Measurements from ENCODE around the gene IL4R. TPM values are rescaled to one million over a fixed set of nuclear protein-coding genes. Genes with fewer than 3 reads are reported as not detected.

Gene IL4R
- total RNA-seq, 1 experiment from 2014 or later, result 29.6 TPM

DNA sequence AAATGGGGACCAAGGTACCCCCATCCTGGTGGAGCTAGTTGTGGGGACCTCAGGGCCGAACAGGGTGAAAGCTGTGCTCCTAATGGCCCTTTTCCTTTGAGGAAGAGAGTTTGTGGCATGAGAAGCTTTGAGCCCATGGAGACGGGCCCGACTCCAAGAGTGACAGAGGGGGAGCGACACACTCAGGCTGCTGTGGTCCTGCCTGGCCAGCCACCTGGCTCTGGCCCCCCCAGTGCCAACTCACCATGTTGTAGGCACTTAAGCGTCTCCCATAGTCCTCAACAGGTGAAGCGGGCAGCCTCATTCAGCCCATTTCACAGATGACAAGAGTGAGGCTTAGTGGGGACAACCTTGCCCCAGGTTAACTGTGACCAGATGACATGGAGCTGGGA lies 89.8 kb downstream of the IL4R start:
- POLR2A ChIA-PET, result no interaction called here
- TF ChIP-seq JUND (IDR thresholded peaks at IDR 0.05) (no peak), RAD21 (IDR thresholded peaks at IDR 0.05; ENCODE audit: low read depth) (no peak), SRF (IDR thresholded peaks at IDR 0.05; ENCODE audit: low read depth) (no peak), EZH2phosphoT487 (IDR thresholded peaks at IDR 0.05; ENCODE audit: borderline replicate concordance) (no peak), EGR1 (IDR thresholded peaks at IDR 0.05; ENCODE audit: low read depth) (no peak), ZNF274 (IDR thresholded peaks at IDR 0.05; ENCODE audit: low read depth, low read length) (no peak), FOSL1 (IDR thresholded peaks at IDR 0.05; ENCODE audit: low read depth) (no peak), ZFX (IDR thresholded peaks at IDR 0.05) (no peak), EZH2 (IDR thresholded peaks at IDR 0.05) (no peak), TCF7L2 (IDR thresholded peaks at IDR 0.05; ENCODE audit: borderline replicate concordance, extremely low read depth, insufficient read depth, insufficient read length) (no peak), YY1 (IDR thresholded peaks at IDR 0.05; ENCODE audit: extremely low read depth, insufficient replicate concordance, low read depth, low read length) (no peak), ELF1 (IDR thresholded peaks at IDR 0.05; ENCODE audit: borderline replicate concordance, low read depth) (no peak), SIN3A (IDR thresholded peaks at IDR 0.05; ENCODE audit: low read depth) (no peak), CBX3 (IDR thresholded peaks at IDR 0.05; ENCODE audit: low read depth) (no peak)
- TF ChIP-seq, protein P1, sequence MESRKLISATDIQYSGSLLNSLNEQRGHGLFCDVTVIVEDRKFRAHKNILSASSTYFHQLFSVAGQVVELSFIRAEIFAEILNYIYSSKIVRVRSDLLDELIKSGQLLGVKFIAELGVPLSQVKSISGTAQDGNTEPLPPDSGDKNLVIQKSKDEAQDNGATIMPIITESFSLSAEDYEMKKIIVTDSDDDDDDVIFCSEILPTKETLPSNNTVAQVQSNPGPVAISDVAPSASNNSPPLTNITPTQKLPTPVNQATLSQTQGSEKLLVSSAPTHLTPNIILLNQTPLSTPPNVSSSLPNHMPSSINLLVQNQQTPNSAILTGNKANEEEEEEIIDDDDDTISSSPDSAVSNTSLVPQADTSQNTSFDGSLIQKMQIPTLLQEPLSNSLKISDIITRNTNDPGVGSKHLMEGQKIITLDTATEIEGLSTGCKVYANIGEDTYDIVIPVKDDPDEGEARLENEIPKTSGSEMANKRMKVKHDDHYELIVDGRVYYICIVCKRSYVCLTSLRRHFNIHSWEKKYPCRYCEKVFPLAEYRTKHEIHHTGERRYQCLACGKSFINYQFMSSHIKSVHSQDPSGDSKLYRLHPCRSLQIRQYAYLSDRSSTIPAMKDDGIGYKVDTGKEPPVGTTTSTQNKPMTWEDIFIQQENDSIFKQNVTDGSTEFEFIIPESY (IDR thresholded peaks at IDR 0.05; ENCODE audit: extremely low read depth, insufficient replicate concordance, low read length), result no peak
- TF ChIP-seq, protein P2, sequence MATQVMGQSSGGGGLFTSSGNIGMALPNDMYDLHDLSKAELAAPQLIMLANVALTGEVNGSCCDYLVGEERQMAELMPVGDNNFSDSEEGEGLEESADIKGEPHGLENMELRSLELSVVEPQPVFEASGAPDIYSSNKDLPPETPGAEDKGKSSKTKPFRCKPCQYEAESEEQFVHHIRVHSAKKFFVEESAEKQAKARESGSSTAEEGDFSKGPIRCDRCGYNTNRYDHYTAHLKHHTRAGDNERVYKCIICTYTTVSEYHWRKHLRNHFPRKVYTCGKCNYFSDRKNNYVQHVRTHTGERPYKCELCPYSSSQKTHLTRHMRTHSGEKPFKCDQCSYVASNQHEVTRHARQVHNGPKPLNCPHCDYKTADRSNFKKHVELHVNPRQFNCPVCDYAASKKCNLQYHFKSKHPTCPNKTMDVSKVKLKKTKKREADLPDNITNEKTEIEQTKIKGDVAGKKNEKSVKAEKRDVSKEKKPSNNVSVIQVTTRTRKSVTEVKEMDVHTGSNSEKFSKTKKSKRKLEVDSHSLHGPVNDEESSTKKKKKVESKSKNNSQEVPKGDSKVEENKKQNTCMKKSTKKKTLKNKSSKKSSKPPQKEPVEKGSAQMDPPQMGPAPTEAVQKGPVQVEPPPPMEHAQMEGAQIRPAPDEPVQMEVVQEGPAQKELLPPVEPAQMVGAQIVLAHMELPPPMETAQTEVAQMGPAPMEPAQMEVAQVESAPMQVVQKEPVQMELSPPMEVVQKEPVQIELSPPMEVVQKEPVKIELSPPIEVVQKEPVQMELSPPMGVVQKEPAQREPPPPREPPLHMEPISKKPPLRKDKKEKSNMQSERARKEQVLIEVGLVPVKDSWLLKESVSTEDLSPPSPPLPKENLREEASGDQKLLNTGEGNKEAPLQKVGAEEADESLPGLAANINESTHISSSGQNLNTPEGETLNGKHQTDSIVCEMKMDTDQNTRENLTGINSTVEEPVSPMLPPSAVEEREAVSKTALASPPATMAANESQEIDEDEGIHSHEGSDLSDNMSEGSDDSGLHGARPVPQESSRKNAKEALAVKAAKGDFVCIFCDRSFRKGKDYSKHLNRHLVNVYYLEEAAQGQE (IDR thresholded peaks at IDR 0.05; ENCODE audit: low read depth), result no peak
- TF ChIP-seq, protein P3, sequence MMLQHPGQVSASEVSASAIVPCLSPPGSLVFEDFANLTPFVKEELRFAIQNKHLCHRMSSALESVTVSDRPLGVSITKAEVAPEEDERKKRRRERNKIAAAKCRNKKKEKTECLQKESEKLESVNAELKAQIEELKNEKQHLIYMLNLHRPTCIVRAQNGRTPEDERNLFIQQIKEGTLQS (IDR thresholded peaks at IDR 0.05), result no peak
- TF ChIP-seq, protein P4, sequence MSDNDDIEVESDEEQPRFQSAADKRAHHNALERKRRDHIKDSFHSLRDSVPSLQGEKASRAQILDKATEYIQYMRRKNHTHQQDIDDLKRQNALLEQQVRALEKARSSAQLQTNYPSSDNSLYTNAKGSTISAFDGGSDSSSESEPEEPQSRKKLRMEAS (IDR thresholded peaks at IDR 0.05), result no peak
- TF ChIP-seq, protein P5, sequence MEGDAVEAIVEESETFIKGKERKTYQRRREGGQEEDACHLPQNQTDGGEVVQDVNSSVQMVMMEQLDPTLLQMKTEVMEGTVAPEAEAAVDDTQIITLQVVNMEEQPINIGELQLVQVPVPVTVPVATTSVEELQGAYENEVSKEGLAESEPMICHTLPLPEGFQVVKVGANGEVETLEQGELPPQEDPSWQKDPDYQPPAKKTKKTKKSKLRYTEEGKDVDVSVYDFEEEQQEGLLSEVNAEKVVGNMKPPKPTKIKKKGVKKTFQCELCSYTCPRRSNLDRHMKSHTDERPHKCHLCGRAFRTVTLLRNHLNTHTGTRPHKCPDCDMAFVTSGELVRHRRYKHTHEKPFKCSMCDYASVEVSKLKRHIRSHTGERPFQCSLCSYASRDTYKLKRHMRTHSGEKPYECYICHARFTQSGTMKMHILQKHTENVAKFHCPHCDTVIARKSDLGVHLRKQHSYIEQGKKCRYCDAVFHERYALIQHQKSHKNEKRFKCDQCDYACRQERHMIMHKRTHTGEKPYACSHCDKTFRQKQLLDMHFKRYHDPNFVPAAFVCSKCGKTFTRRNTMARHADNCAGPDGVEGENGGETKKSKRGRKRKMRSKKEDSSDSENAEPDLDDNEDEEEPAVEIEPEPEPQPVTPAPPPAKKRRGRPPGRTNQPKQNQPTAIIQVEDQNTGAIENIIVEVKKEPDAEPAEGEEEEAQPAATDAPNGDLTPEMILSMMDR (IDR thresholded peaks at IDR 0.05 in 2 of 3, conservative IDR thresholded peaks at IDR 0.05 in 1 of 3; ENCODE audit: borderline replicate concordance in 1 of 3, insufficient read depth in 1 of 3, low read depth in 2 of 3, low read length in 2 of 3), result no peak
- no peak overlapping the region for H3K4me3 ChIP-seq (replicated peaks in 1 of 2; ENCODE audit: low read depth in 1 of 2, low read length in 2 of 2)
- no peaks in the 10 kb centered on the region for H3K79me2 ChIP-seq (ENCODE audit: insufficient read depth, low read length)
- no TSS peak for BruUV-seq (replicated peaks)
- RAD21 ChIA-PET (ENCODE audit: low non-redundant PET in 1 of 2, low total read pairs in 2 of 2, uncharacterized antibody in 2 of 2, unreplicated experiment in 2 of 2), result no interaction called here
- H3K27ac ChIP-seq (ENCODE audit: low read depth, low read length), result no peak overlapping the region
- intact Hi-C loops (cut with micrococcal nuclease), result no loop called here
- H3K9me3 ChIP-seq (ENCODE audit: control insufficient read depth in 1 of 2, insufficient read depth in 1 of 2, low read depth in 1 of 2, low read length in 2 of 2), result no peaks in the 10 kb centered on the region
- no peaks in the 10 kb centered on the region for H3K36me3 ChIP-seq (ENCODE audit: control insufficient read depth in 1 of 2, insufficient read depth in 2 of 2, low read length in 2 of 2)
- no peak overlapping the region for H3K4me2 ChIP-seq (ENCODE audit: low read length)
- no peaks in the 10 kb centered on the region for H3K9me2 ChIP-seq (ENCODE audit: insufficient read depth)
- CTCF ChIA-PET, result no interaction called here
- ATAC-seq (no peak), DNase-seq (ENCODE audit: low read depth, low spot score) (no peak)
- 0 out of 2 replicates have a peak, but pooled peaks cover 3% of the 10 kb centered on the region for H3K27me3 ChIP-seq (ENCODE audit: insufficient read depth, low read length)
- H3K9ac ChIP-seq (ENCODE audit: low read length), result no peak overlapping the region
- no peaks in the 10 kb centered on the region for H4K20me1 ChIP-seq (ENCODE audit: insufficient read depth)
- H2AFZ ChIP-seq (ENCODE audit: low read depth, low read length, poor library complexity, severe bottlenecking), result no peak overlapping the region
- peaks cover 6 to 9% of the 10 kb centered on the region in 2 experiments; a peak in 3 of 4 replicates for H3K4me1 ChIP-seq (ENCODE audit: control insufficient read depth in 1 of 2, insufficient read depth in 2 of 2, low read length in 2 of 2)
